GM15510 (cell line): Measurements from ENCODE around the gene CYP26B1.

Source experiments
- POLR2A ChIP-seq: IDR thresholded peaks from 3 replicates; pipeline ENCODE4 v1.6.1; 2011; ENCODE audit warnings: borderline replicate concordance; ENCODE audit not compliant: insufficient read length; ENCODE audit errors: extremely low read depth

The CYP26B1 gene

DNA sequence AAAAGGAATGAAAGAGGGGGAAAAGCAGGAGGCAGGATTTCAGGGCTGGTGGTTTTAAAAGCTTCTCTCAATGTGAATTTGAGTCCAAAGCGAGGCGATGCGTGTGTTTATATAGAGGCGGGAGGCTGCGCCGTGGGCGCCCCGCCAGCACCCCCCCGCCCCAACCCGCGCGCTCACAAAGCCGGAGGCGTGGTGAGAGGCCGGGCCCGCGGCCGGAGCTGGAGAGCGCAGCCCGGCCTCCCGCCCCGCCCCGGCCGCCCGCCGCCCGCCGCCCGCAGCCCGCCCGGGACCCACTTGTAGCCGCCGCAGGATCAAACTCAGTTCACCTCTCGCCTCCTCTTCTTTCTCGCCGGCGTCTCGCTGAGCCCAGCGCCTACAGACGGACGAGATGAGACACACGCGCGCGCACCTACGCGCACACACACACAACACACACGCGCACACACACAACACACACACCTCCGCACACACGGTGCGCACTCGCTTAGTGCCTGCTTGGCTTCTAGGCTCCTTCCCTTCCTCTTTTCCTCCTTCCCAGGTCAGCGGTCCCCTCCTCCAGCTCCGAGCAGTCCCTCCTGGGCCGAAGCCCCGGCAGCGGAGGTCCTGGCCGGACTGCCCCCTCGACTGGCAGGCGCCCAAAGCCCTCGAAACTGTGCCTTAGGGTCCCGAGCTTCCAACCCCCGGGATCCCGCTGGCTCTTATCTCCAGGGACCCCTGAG, 1.3 kb upstream of the CYP26B1 start:
- TF ChIP-seq POLR2A = no peak

DNA sequence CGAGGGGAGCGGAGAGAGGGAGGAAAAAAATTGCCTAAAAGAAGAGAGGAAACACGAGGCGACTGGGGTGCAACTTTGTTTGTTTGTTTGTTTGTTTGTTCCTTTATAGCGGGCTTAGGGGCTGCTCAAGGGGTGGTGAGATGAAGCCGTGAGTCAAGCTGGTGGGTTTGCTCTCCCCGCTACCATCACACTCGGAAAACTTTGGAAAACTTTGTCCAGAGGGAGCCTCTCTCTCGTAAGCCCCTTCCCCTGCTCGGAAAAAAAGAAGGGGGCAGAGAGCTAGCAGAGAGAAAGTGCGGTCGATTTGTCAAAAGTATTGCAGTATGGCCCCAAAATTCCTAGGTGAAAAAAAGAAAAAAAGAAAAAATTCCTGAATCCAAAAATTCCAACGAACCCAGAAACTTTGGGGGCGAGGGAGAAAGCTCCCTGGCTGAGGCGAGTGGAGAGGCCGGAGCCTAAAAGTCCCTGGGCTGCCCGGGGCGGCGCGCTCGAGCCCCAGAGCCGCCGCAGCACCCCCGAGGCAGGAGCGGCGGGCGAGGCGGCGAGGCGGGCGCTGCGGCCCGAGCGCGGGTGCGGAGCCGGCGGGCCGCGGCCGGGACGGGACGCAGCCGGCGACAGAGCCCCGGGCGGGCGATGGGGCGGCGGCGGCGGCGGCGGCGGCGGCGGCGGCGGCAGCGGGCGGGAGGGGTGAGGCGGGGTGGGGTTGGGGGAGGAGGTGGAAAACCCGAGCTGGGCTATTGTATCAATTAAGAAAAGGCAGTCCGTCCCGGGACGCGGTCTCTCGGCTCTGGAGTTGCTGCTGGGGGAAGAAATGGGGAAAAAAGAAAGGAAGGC, 558 bp upstream of the CYP26B1 start:
- TF ChIP-seq POLR2A = no peak

DNA sequence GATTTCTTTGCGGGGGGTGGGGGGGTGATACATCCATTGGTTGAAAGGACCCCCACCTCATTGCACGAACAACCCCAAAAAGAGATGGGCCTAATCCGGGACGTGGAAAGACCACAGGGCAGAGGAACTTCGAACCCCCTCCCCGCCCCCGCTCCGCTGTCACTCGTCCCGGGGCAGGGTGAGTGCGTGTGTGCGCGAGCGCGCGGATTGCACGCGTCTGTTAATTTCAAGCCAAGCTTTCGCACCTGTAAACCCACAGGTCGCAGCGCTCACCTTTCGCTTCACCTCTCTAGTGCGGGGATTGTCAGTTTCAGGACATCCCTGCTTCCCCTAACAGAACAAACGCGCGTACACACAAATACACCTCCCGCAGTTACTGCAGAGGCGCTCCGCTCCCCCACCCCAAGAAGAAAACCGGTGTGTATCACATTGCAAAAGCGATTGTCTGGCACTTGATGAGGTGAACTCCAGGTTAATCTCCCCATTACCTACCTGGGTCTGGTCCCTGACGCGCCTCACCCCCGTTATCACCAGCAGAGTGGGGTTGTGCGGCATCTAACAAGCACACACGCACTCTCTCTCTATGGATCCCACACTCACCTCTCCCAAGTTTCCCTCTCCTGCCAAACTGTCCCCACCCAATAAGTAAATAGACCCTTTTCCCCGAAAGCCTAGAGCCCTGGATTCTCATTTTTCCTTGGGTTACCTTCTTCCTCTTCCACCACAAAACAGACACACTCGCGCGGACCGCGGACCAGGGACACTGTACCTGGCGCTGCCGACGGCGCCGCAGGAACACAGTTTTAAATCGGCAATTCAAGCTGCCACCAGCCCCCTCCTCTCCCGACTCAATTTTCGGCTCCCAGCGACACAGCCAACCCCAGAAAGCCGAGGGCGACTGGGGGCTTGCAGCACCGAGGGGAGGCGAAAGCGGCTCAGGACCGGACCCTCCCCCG, 1.0 kb downstream of the CYP26B1 start:
- TF ChIP-seq POLR2A = no peak

GRCh38 chr2:72145658-72146329, 1.9 kb downstream of the CYP26B1 start:
- TF ChIP-seq POLR2A = no peak

GRCh38 chr2:72145289-72145657, 2.4 kb downstream of the CYP26B1 start:
- no peak for TF ChIP-seq POLR2A

- TF ChIP-seq POLR2A = no peak
Measured at GRCh38 chr2:72144632-72145288, 2.9 kb downstream of the CYP26B1 start.

DNA sequence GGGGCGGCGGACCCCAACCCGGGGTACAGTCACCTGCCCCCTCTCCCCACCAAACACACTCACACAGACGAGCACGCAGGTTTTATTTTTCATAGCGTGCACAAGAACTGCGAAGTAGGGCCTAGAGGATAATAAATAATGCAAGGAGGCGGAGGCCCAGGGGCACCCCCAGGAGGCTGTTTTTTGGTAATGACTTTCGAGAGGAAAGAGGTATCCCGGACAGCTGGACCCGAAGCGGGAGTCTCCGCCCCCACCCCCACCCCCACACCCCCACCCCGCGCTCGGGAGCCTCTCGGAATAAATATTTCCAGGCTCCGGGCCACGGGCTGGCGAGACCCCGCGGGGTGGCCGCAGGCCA, 3.4 kb downstream of the CYP26B1 start:
- TF ChIP-seq POLR2A = no peak

DNA sequence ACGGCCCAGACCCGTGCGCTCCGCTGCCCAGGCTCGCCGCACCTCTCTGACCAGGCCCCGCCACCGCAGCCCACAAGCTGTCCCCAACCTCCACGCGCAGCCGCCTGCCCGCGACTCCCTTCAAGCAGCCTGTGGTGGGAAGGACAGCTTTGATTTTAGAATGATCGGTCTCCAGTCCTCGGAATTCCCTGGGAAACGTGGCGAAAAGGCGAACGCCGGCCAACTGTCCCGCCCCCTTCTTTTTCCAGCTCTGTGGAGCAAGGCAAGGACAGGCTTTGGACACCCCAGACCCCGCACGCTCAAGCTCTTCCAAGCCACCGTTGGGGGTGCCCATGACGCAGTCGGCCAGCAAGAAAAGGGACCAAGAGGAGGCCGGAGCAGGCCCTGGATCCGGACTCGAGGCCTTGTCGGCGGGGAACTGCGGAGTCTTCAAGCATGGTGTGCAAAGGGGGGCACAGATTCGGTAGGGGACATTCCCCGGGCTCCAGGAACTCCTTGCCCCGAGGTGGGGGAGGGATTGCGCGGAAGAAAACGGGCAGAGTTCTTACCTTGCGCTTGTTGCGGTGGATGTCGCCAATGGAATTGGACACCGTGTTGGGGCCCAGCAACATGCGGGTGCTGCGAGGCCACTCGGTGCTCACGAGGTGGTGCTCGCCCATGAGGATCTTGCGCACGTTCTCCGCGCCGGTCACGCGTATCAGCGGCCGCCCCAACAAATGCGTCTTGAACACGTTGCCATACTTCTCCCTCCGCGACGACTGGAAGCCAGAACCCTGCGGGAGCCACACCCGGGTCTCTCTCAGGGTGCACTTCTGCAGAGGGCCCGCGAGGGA, 4.0 kb downstream of the CYP26B1 start:
- TF ChIP-seq POLR2A = no peak

GRCh38 chr2:72142570-72143440, 4.9 kb downstream of the CYP26B1 start:
- TF ChIP-seq POLR2A = no peak

GRCh38 chr2:72141881-72142451, 5.7 kb downstream of the CYP26B1 start:
- TF ChIP-seq POLR2A = no peak

DNA sequence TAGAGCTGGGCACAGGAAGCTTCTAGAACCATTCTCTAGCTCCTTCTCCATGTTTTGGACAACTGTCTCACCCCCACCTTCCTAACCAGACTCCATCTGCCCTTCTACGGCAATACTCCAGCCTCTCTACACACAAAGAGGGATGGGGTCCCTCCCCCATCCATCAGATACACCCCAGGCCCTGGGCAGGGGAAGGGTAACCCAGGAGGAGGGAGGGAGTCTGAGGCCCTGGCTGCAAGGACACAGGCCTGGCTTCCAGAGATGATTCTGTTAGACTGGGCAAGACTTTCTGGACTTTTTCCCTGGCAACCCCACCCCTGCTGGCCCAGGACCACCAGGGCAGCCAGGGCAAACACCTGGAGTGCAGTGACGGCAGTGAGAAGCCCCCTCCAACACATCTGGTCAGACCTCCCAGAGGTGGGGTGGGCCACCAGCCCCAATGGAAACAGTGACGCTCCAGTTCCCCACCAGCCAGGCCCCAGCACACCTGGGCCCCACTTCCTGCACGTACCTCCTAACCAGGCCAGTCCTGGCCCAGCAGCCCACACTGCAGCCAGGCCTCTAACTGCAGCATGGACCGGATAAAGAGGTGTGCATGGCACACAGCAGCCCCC, 6.5 kb downstream of the CYP26B1 start:
- TF ChIP-seq POLR2A = no peak

- no peak for TF ChIP-seq POLR2A
Measured at GRCh38 chr2:72140621-72140960, 7.1 kb downstream of the CYP26B1 start.
